ENCODE measurements around the gene OR51Q1. TPM values are rescaled to one million over a fixed set of nuclear protein-coding genes. Genes with fewer than 3 reads are reported as not detected.

OR51Q1 gene
- total RNA-seq: not detected

- intact Hi-C loops (cut with DNase I): no loop called here
- no peak within 1 kb of the TSS for H3K4me3 ChIP-seq
- H3K27me3 ChIP-seq: no peaks in the 10 kb centered on the region
- 69 to 81% methylated on average over 1 of the region's 1 CpG for WGBS, 2 donors
- no peaks in the 10 kb centered on the region for H3K9me3 ChIP-seq
- DNase-seq: no peak
- no peaks in the 10 kb centered on the region for H3K36me3 ChIP-seq (replicated peaks in 1 of 2; ENCODE audit: insufficient read depth in 1 of 2, low read depth in 2 of 2)
- no peak for ATAC-seq
- H3K4me1 ChIP-seq: no peaks in the 10 kb centered on the region
- H3K27ac ChIP-seq: no peak within 1 kb of the TSS
- no peak for TF ChIP-seq POLR2A (IDR thresholded peaks at IDR 0.05)
- TF ChIP-seq CTCF (IDR thresholded peaks at IDR 0.05): no peak
These were observed at the start of gene OR51Q1 for GRCh38 chr11:5421811-5422210. Gene OR51Q1 (plus strand): TSS chr11:5422111. CDS start chr11:5422201, 90 bp downstream.

- H3K4me3 ChIP-seq: no peak overlapping the region
- ATAC-seq (peak; percentile 67), DNase-seq (peak; percentile 31 to 56 (median 46))
- intact Hi-C loops (cut with DNase I): no loop called here
- no peaks in the 10 kb centered on the region for H3K9me3 ChIP-seq
- no peaks in the 10 kb centered on the region for H3K36me3 ChIP-seq (replicated peaks in 1 of 2; ENCODE audit: insufficient read depth in 1 of 2, low read depth in 2 of 2)
- H3K4me1 ChIP-seq: no peaks in the 10 kb centered on the region
- no peaks in the 10 kb centered on the region for H3K27me3 ChIP-seq
- WGBS, 2 donors: 72 to 77% methylated on average over 4 of the region's 4 CpGs
- TF ChIP-seq POLR2A (IDR thresholded peaks at IDR 0.05): no peak
- TF ChIP-seq CTCF (IDR thresholded peaks at IDR 0.05): peak; percentile 6 to 56 (median 49)
- no peak overlapping the region for H3K27ac ChIP-seq
These were observed 41.1 kb upstream of the OR51Q1 start for GRCh38 chr11:5380740-5381342.

- H3K27me3 ChIP-seq: no peaks in the 10 kb centered on the region
- no peaks in the 10 kb centered on the region for H3K36me3 ChIP-seq (replicated peaks in 1 of 2; ENCODE audit: insufficient read depth in 1 of 2, low read depth in 2 of 2)
- intact Hi-C loops (cut with DNase I): no loop called here
- 24 to 64% methylated on average over 1 of the region's 1 CpG for WGBS, 2 donors
- H3K4me3 ChIP-seq: no peak within 1 kb of the TSS
- no peak within 1 kb of the TSS for H3K27ac ChIP-seq
- ATAC-seq: no peak
- TF ChIP-seq POLR2A (IDR thresholded peaks at IDR 0.05) (no peak), CTCF (IDR thresholded peaks at IDR 0.05) (no peak)
- no peaks in the 10 kb centered on the region for H3K4me1 ChIP-seq
- DNase-seq: no peak
- H3K9me3 ChIP-seq: no peaks in the 10 kb centered on the region
These were observed 38.3 kb upstream of the OR51Q1 start, which contains the start of gene OR51M1 for GRCh38 chr11:5383576-5383975. Gene OR51M1 (plus strand): TSS chr11:5383812. CDS start chr11:5389399, 5,587 bp downstream.

- H3K4me1 ChIP-seq: no peaks in the 10 kb centered on the region
- no peak overlapping the region for H3K27ac ChIP-seq
- 57% methylated on average over 2 of the region's 2 CpGs for WGBS, 2 donors
- DNase-seq (no peak), ATAC-seq (no peak)
- no peaks in the 10 kb centered on the region for H3K27me3 ChIP-seq
- no peaks in the 10 kb centered on the region for H3K9me3 ChIP-seq
- no peaks in the 10 kb centered on the region for H3K36me3 ChIP-seq (replicated peaks in 1 of 2; ENCODE audit: insufficient read depth in 1 of 2, low read depth in 2 of 2)
- no peak overlapping the region for H3K4me3 ChIP-seq
- TF ChIP-seq POLR2A (IDR thresholded peaks at IDR 0.05) (no peak), CTCF (IDR thresholded peaks at IDR 0.05) (no peak)
- intact Hi-C loops (cut with DNase I): no loop called here
These were observed 37.6 kb upstream of the OR51Q1 start for GRCh38 chr11:5384335-5384734.

- TF ChIP-seq POLR2A (IDR thresholded peaks at IDR 0.05) (no peak), CTCF (IDR thresholded peaks at IDR 0.05) (no peak)
- no peak for DNase-seq
- Histone ChIP-seq H3K4me3 (no peak overlapping the region), H3K36me3 (replicated peaks in 1 of 2; ENCODE audit: insufficient read depth in 1 of 2, low read depth in 2 of 2) (no peaks in the 10 kb centered on the region), H3K9me3 (no peaks in the 10 kb centered on the region), H3K4me1 (no peaks in the 10 kb centered on the region), H3K27me3 (no peaks in the 10 kb centered on the region), H3K27ac (no peak overlapping the region)
- intact Hi-C loops (cut with DNase I): loop anchor here (10.0 kb wide), 1 partner anchor 265 kb away; no protein-coding TSS in a partner anchor
- WGBS, 2 donors: 54 to 65% methylated on average over 2 of the region's 2 CpGs
- no peak for ATAC-seq
These were observed 31.7 kb upstream of the OR51Q1 start for GRCh38 chr11:5390210-5390609.
